Measurements from ENCODE around the gene HOXC11. TPM values are rescaled to one million over a fixed set of nuclear protein-coding genes. Genes with fewer than 3 reads are reported as not detected.

The HOXC11 gene
- total RNA-seq, 1 experiment from 2014 or later = 2.2 TPM

DNA sequence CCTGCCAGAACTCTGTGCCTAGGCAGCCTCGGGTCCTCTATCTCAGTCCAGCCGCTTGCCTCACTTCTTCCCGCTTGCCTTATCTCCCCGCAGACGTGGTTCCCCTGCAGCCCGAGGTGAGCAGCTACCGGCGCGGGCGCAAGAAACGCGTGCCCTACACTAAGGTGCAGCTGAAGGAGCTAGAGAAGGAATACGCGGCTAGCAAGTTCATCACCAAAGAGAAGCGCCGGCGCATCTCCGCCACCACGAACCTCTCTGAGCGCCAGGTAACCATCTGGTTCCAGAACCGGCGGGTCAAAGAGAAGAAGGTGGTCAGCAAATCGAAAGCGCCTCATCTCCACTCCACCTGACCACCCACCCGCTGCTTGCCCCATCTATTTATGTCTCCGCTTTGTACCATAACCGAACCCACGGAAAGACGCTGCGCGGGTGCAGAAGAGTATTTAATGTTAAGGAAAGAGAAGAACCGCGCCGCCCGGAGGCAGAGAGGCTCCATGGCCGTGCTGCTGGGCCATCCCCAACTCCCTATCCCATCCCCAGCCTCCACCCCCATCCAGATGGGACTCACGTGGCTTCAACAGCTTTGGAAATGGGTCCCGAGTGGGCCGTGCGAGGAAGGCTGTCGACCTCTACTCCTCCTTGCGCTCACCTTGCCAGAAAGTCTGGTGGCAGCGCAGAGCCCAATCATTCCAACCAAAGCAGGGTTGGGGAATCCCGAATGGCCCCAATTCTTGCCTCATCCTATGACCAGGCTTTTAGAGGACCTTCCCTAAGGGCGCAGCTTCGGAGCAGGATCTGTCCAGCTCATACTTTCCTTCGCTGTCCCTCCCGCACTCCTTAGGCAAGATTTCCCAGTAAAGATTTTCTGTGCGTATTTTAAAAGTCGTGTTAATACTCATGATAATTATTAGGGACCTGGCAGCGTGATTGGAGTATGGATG is 27.7 kb upstream of the HOXC11 start:
- no peaks in the 10 kb centered on the region for H3K27me3 ChIP-seq (replicated peaks; ENCODE audit: control insufficient read depth, insufficient read depth, low read length)
- no peaks in the 10 kb centered on the region for H3K36me3 ChIP-seq (ENCODE audit: control insufficient read depth, insufficient read depth, low read length)
- ChIA-PET CTCF (interaction anchor here (0.8 kb wide), 1 partner anchor 176 kb away, joined by 3 read pairs; no protein-coding TSS in a partner anchor), POLR2A (no interaction called here)
- TF ChIP-seq, protein P1, sequence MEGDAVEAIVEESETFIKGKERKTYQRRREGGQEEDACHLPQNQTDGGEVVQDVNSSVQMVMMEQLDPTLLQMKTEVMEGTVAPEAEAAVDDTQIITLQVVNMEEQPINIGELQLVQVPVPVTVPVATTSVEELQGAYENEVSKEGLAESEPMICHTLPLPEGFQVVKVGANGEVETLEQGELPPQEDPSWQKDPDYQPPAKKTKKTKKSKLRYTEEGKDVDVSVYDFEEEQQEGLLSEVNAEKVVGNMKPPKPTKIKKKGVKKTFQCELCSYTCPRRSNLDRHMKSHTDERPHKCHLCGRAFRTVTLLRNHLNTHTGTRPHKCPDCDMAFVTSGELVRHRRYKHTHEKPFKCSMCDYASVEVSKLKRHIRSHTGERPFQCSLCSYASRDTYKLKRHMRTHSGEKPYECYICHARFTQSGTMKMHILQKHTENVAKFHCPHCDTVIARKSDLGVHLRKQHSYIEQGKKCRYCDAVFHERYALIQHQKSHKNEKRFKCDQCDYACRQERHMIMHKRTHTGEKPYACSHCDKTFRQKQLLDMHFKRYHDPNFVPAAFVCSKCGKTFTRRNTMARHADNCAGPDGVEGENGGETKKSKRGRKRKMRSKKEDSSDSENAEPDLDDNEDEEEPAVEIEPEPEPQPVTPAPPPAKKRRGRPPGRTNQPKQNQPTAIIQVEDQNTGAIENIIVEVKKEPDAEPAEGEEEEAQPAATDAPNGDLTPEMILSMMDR (IDR thresholded peaks at IDR 0.05; ENCODE audit: insufficient read depth in 1 of 2, low read depth in 1 of 2, low read length in 1 of 2, severe bottlenecking in 1 of 2, unreplicated experiment in 1 of 2) = no peak
- Mint-ChIP-seq H3K36me3 (ENCODE audit: insufficient read depth, unreplicated experiment) (peaks cover 5% of the 10 kb centered on the region), H3K4me3 (ENCODE audit: unreplicated experiment) (no peak overlapping the region), H3K27me3 (ENCODE audit: insufficient read depth, unreplicated experiment) (no peaks in the 10 kb centered on the region), H3K27ac (ENCODE audit: unreplicated experiment) (no peak overlapping the region), H3K9me3 (ENCODE audit: unreplicated experiment) (no peaks in the 10 kb centered on the region), H3K4me1 (ENCODE audit: low read depth, unreplicated experiment) (peaks cover 14% of the 10 kb centered on the region)
- no peaks in the 10 kb centered on the region for H3K9me3 ChIP-seq
- intact Hi-C loops (cut with micrococcal nuclease; ENCODE audit: unreplicated experiment) = no loop called here
- no peak for DNase-seq
- H3K4me3 ChIP-seq (ENCODE audit: low read depth, low read length) = no peak overlapping the region
- H3K4me1 ChIP-seq = peaks cover 3% of the 10 kb centered on the region; the same call in 1 of the 2 replicates
- BruUV-seq (replicated peaks) = no TSS peak

DNA sequence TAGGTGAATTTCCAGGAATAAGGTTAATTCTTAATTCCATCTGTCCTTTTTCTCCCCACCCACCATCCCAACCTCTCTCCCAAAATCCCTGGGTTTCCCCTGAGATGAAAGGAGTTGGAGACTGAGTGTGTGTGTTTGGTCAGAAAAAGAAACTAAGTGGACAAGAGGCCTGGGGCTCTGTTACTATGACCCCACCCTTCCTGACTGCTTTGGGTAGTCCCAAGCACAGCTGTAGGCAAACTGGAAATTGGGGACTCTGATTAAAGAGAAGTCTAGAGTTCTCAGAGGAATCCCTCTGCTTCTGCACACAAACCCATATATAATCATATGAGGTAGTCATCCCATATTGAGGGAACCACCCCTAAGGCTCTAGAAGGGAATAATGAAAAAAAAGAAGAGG is 25.2 kb upstream of the HOXC11 start:
- Mint-ChIP-seq H3K27ac (ENCODE audit: unreplicated experiment) (no peak overlapping the region), H3K9me3 (ENCODE audit: unreplicated experiment) (no peaks in the 10 kb centered on the region), H3K4me3 (ENCODE audit: unreplicated experiment) (no peak overlapping the region), H3K27me3 (ENCODE audit: insufficient read depth, unreplicated experiment) (no peaks in the 10 kb centered on the region), H3K4me1 (ENCODE audit: low read depth, unreplicated experiment) (peaks cover 7% of the 10 kb centered on the region), H3K36me3 (ENCODE audit: insufficient read depth, unreplicated experiment) (peaks cover under 1% of the 10 kb centered on the region)
- no peaks in the 10 kb centered on the region for H3K27me3 ChIP-seq (replicated peaks; ENCODE audit: control insufficient read depth, insufficient read depth, low read length)
- ChIA-PET CTCF (interaction anchor here (0.7 kb wide), 2 partner anchors 93 to 116 kb away, joined by 3 to 9 read pairs; no protein-coding TSS in a partner anchor), POLR2A (no interaction called here)
- BruUV-seq (replicated peaks) = no TSS peak
- H3K9me3 ChIP-seq = no peaks in the 10 kb centered on the region
- no peaks in the 10 kb centered on the region for H3K36me3 ChIP-seq (ENCODE audit: control insufficient read depth, insufficient read depth, low read length)
- TF ChIP-seq, protein P1 (IDR thresholded peaks at IDR 0.05; ENCODE audit: insufficient read depth in 1 of 2, low read depth in 1 of 2, low read length in 1 of 2, severe bottlenecking in 1 of 2, unreplicated experiment in 1 of 2) = no peak
- peaks cover 7% of the 10 kb centered on the region; the same call in 1 of the 2 replicates for H3K4me1 ChIP-seq
- DNase-seq = no peak
- H3K4me3 ChIP-seq (ENCODE audit: low read depth, low read length) = no peak overlapping the region
- intact Hi-C loops (cut with micrococcal nuclease; ENCODE audit: unreplicated experiment) = no loop called here

DNA sequence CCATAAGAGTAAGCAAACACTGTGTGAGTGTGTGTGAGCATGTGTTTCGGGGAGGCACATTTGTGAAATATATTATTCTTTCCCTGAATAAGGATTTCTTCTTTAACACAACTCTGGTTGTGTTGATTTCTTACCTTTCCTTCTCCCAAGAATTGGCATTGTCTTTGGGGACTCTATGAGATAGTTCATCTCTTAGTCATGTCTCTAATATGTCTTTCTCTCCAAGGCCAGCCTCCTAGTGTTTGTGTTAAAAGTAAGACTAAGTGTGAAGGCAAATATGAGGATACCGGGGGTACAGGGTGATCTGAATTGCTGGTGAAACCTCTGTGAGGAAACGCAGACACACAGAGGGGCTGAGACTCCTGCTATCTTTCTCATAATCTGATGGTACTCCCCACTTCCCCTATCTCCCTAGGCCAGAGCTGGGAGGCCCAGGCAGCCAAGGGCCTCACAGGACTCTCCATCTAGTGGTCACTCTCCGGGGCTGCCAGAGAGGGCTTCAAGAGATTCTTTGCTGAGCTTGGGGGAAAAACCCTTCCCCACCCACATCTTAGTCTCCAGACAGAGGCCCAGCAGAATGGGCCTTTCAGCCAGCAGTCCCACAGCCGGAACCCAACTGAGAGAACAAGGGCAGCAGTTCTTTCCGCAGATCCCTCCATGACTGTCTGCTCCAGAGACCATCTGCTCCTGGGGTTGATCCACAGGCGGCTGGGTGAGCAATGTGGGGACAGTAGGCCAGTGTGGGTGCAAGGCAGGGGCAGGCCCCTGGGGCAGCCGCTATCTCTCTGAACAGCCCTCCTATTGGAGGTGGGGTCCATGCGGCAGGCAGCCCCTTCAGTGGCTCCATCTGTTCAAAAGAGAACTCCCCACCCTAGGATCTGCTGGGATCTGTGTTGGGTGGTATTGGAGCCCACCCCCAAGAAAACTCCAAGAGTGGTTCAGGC is 24.0 kb upstream of the HOXC11 start:
- TF ChIP-seq, protein P1 (IDR thresholded peaks at IDR 0.05; ENCODE audit: insufficient read depth in 1 of 2, low read depth in 1 of 2, low read length in 1 of 2, severe bottlenecking in 1 of 2, unreplicated experiment in 1 of 2) = peak in 1 of 2 experiments; percentile 42
- no peaks in the 10 kb centered on the region for H3K27me3 Mint-ChIP-seq (ENCODE audit: insufficient read depth, unreplicated experiment)
- no peak overlapping the region for H3K4me3 Mint-ChIP-seq (ENCODE audit: unreplicated experiment)
- H3K9me3 Mint-ChIP-seq (ENCODE audit: unreplicated experiment) = no peaks in the 10 kb centered on the region
- DNase-seq = no peak
- no peaks in the 10 kb centered on the region for H3K9me3 ChIP-seq
- ChIA-PET POLR2A (no interaction called here), CTCF (interaction anchor here (1.3 kb wide), 1 partner anchor 9 kb away, joined by 4 read pairs; no protein-coding TSS in a partner anchor)
- H3K27me3 ChIP-seq (replicated peaks; ENCODE audit: control insufficient read depth, insufficient read depth, low read length) = no peaks in the 10 kb centered on the region
- H3K4me1 Mint-ChIP-seq (ENCODE audit: low read depth, unreplicated experiment) = peaks cover 17% of the 10 kb centered on the region
- no peak overlapping the region for H3K4me3 ChIP-seq (ENCODE audit: low read depth, low read length)
- BruUV-seq (replicated peaks) = no TSS peak
- H3K27ac Mint-ChIP-seq (ENCODE audit: unreplicated experiment) = no peak overlapping the region
- H3K36me3 ChIP-seq (ENCODE audit: control insufficient read depth, insufficient read depth, low read length) = no peaks in the 10 kb centered on the region
- peaks cover 9% of the 10 kb centered on the region for H3K36me3 Mint-ChIP-seq (ENCODE audit: insufficient read depth, unreplicated experiment)
- intact Hi-C loops (cut with micrococcal nuclease; ENCODE audit: unreplicated experiment) = loop anchor here (1.0 kb wide), 2 partner anchors 10 to 182 kb away; no protein-coding TSS in a partner anchor
- H3K4me1 ChIP-seq = peaks cover 14% of the 10 kb centered on the region
